Diencephalon (tissue), 1 donor: ENCODE measurements around the gene COMP. TPM values are rescaled to one million over a fixed set of nuclear protein-coding genes. Genes with fewer than 3 reads are reported as not detected.

Source experiments
- total RNA-seq: library from RNA; depleted of rRNA; stranded (reverse); fragments of >200 nt; gene quantifications from one replicate; pipeline ENCODE4 v1.2.3, GENCODE V29; 2014

The COMP gene
- not detected for total RNA-seq

DNA sequence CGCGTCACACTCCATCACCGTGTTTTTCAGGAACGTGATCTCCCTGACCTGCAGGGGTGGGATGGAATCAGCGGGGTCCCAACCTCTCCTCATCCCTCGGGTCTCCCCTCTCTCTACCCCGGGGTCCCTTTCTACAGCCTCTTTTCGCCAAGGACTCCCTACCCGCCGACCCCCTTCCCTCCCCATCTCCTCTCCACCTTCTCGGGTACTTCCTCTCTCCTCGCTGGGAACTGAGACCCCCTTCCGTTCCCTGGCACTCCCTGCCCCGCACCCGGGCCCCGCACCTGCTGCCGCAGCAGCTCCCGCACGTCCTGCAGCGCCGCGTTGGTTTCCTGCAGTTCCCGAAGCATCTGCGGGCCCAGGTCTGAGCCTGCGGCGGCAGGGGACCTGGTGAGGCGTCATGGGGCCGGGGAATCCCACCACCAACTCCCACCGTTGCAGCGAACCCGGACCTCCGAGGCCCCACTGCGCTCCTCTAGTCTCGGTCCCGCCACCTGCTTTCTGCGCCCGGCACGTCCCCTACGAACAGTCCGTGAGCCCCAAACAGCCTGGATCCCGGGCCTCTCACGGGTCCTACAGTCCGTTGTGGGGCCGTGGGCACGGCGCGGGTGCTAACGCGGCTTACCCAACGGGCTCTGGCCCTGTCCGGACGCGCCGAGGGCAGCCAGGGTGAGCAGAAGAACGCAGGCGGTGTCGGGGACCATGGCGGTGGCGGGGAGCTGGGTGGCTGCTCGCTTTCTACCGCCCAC is at the start of gene COMP:
TSS of gene COMP (minus strand) at position 740 of the 749 bp plus-strand sequence. CDS start at position 704, 36 bp downstream.

DNA sequence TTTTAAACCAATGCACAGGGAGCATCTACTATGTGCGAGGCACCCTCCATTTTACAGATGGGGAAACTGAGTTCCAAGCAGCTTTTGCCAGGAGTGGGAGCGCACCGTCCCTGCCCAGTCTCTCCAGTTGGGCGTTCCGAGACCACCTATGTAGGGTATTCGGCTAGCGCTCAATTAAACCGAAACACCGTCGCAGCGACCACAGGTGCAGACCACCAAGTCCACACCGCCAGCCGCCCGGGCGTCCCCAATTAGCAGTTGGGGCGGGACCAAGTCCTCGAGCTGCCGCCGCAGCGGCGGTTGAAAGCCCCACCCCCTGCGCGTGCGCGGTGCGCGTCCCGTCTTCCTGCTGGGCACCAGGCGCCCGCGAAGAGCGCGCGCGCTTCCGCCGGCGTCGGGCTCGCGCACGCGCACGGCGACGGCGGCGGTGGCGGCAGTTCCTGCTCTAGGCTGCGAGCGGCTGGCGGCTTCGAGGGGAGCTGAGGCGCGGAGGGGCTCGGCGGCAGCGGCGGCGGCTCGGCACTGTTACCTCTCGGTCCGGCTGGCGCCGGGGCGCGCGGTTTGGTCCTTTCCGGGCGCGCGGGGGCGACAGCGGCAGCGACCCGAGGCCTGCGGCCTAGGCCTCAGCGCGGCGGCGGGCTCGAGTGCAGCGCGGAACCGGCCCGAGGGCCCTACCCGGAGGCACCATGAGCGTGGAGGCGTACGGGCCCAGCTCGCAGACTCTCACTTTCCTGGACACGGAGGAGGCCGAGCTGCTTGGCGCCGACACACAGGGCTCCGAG is 40.6 kb upstream of the COMP start, which contains the start of gene UPF1:
TSS of gene UPF1 (plus strand) at position 436 of the 782 bp plus-strand sequence. CDS start at position 687, 251 bp downstream.

Other genes with a start within 250 kb of the COMP start
- gene FKBP8, start 247.7 kb downstream of the COMP start, total RNA-seq = 171 TPM
- gene KXD1, start 233.4 kb downstream of the COMP start, total RNA-seq = 25.8 TPM
- gene UBA52, start 219.4 kb downstream of the COMP start, total RNA-seq = 632 TPM
- gene REX1BD, start 202.5 kb downstream of the COMP start, total RNA-seq = 20.8 TPM
- gene CRLF1, start 184.5 kb downstream of the COMP start, total RNA-seq = 3.0 TPM
- gene TMEM59L, start 178.4 kb downstream of the COMP start, total RNA-seq = 90.2 TPM
- gene KLHL26, start 154.3 kb downstream of the COMP start, total RNA-seq = 8.3 TPM
- 11.8 TPM for gene CRTC1, start 107.6 kb downstream of the COMP start, total RNA-seq
- 41.5 TPM for gene UPF1, start 40.7 kb upstream of the COMP start, total RNA-seq
- gene CERS1, start 104.9 kb upstream of the COMP start, total RNA-seq = 48.9 TPM
- gene COPE, start 128.1 kb upstream of the COMP start, total RNA-seq = 84.7 TPM
- 47.3 TPM for gene DDX49, start 128.4 kb upstream of the COMP start, total RNA-seq
- gene HOMER3, start 149.9 kb upstream of the COMP start, total RNA-seq = 16.8 TPM
- 97.3 TPM for gene SUGP2, start 242.2 kb upstream of the COMP start, total RNA-seq
- gene ARMC6, start 242.3 kb upstream of the COMP start, total RNA-seq = 36.2 TPM